Mammary epithelial cell (primary cell): ENCODE data around the gene SPACDR.

Source experiments
- EZH2 ChIP-seq: IDR thresholded peaks from 2 replicates; pipeline ENCODE4 v1.6.1; 2012; ENCODE audit warnings: low read length, inconsistent platforms, borderline replicate concordance
- TF ChIP-seq, protein P1 (sequence below), 2 donors: IDR thresholded peaks in 1 of 2; conservative IDR thresholded peaks in 1 of 2; 2 replicates each; pipeline ENCODE4 v1.5.1; 2011 to 2012; ENCODE audit warnings: inconsistent platforms in 2 of 2, low read length in 2 of 2, mild to moderate bottlenecking in 2 of 2, control low read depth in 1 of 2, low read depth in 1 of 2; ENCODE audit not compliant: insufficient read depth in 1 of 2; ENCODE audit errors: extremely low read depth in 1 of 2

DNA sequence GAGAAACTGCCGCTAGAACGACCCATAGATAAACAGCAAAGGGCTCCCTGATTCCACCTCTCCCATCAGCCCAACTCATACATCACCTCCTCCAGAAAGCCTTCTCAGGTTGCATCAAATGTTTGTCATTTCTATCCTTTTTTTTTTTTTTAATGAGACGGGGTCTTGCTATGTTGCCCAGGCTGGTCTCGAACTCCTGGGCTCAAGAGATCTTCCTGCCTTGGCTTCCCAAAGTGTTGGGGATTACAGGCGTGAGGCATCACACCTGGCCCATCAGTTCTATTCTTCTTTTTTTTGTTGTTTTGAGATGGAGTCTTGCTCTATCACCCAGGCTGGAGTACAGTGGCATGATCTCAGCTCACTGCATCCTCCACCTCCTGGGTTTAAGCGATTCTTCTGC lies 7.0 kb downstream of the SPACDR start:
- TF ChIP-seq, protein P1, sequence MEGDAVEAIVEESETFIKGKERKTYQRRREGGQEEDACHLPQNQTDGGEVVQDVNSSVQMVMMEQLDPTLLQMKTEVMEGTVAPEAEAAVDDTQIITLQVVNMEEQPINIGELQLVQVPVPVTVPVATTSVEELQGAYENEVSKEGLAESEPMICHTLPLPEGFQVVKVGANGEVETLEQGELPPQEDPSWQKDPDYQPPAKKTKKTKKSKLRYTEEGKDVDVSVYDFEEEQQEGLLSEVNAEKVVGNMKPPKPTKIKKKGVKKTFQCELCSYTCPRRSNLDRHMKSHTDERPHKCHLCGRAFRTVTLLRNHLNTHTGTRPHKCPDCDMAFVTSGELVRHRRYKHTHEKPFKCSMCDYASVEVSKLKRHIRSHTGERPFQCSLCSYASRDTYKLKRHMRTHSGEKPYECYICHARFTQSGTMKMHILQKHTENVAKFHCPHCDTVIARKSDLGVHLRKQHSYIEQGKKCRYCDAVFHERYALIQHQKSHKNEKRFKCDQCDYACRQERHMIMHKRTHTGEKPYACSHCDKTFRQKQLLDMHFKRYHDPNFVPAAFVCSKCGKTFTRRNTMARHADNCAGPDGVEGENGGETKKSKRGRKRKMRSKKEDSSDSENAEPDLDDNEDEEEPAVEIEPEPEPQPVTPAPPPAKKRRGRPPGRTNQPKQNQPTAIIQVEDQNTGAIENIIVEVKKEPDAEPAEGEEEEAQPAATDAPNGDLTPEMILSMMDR (conservative IDR thresholded peaks at IDR 0.05 in 1 of 2, IDR thresholded peaks at IDR 0.05 in 1 of 2; ENCODE audit: extremely low read depth in 1 of 2, insufficient read depth in 1 of 2, low read depth in 1 of 2, low read length in 2 of 2): no peak
- no peak for TF ChIP-seq EZH2
